H9 (cell line): ENCODE measurements around the gene ZFP62. TPM values are rescaled to one million over a fixed set of nuclear protein-coding genes. Genes with fewer than 3 reads are reported as not detected.
"Not testable (repeated sequence)": the region's sequence is repeated elsewhere in the genome, so short reads cannot be mapped to it uniquely, and the experiment has no call there.

ENCODE experiments used
- DNase-seq: peaks from one replicate; pipeline ENCODE4 v3.0.0-alpha.2; 2017
- H2AFZ ChIP-seq: one replicate; pipeline ENCODE4 v1.6.1; 2013; ENCODE audit warnings: mild to moderate bottlenecking, low read length, control low read depth, moderate library complexity
- H2AK5ac ChIP-seq: 2 replicates; pipeline ENCODE4 v1.6.1; 2013; ENCODE audit warnings: low read length, control low read depth, mixed read lengths; ENCODE audit not compliant: insufficient read length
- H2BK120ac ChIP-seq: one replicate; pipeline ENCODE4 v1.6.1; 2013; ENCODE audit warnings: low read depth, mild to moderate bottlenecking, low read length, control low read depth, inconsistent platforms; ENCODE audit not compliant: poor library complexity, severe bottlenecking
- H2BK12ac ChIP-seq: 2 replicates; pipeline ENCODE4 v1.6.1; 2013; ENCODE audit warnings: low read length, control low read depth, mixed read lengths, low read depth; ENCODE audit not compliant: insufficient read length
- H2BK15ac ChIP-seq: 2 replicates; pipeline ENCODE4 v1.6.1; 2013; ENCODE audit warnings: low read depth, low read length, control low read depth
- H2BK20ac ChIP-seq: one replicate; pipeline ENCODE4 v1.6.1; 2013; ENCODE audit warnings: low read depth, mild to moderate bottlenecking, low read length, control low read depth, inconsistent platforms; ENCODE audit not compliant: poor library complexity, severe bottlenecking
- H2BK5ac ChIP-seq: 2 replicates; pipeline ENCODE4 v1.6.1; 2013; ENCODE audit warnings: low read length, control low read depth, mixed read lengths; ENCODE audit not compliant: insufficient read length
- H3K14ac ChIP-seq: 2 replicates; pipeline ENCODE4 v1.6.1; 2013; ENCODE audit warnings: low read length, control low read depth; ENCODE audit not compliant: insufficient read depth
- H3K18ac ChIP-seq: 2 replicates; pipeline ENCODE4 v1.6.1; 2013; ENCODE audit warnings: low read depth, mild to moderate bottlenecking, mixed read lengths, low read length, control low read depth; ENCODE audit not compliant: insufficient read length
- H3K23ac ChIP-seq: 2 replicates; pipeline ENCODE4 v1.6.1; 2013; ENCODE audit warnings: low read length, control low read depth, mixed read lengths, low read depth; ENCODE audit not compliant: insufficient read length
- H3K23me2 ChIP-seq: 2 replicates; pipeline ENCODE4 v1.6.1; 2013; ENCODE audit warnings: low read depth, mild to moderate bottlenecking, mixed read lengths, low read length, control low read depth; ENCODE audit not compliant: insufficient read length, poor library complexity, severe bottlenecking
- H3K27ac ChIP-seq: 2 replicates; pipeline ENCODE4 v1.5.1; 2013; ENCODE audit warnings: low read length, control low read depth, mixed read lengths, low read depth; ENCODE audit not compliant: insufficient read length
- H3K27me3 ChIP-seq: 2 replicates; pipeline ENCODE4 v1.6.1; 2013; ENCODE audit warnings: low read length, control low read depth, inconsistent platforms; ENCODE audit not compliant: insufficient read depth
- H3K4ac ChIP-seq: 2 replicates; pipeline ENCODE4 v1.6.1; 2013; ENCODE audit warnings: low read depth, mild to moderate bottlenecking, control low read depth, inconsistent platforms, low read length, moderate library complexity
- H3K4me1 ChIP-seq: 2 replicates; pipeline ENCODE4 v1.6.1; 2013; ENCODE audit warnings: low read length, control low read depth, inconsistent platforms; ENCODE audit not compliant: insufficient read depth
- H3K4me2 ChIP-seq: 2 replicates; pipeline ENCODE4 v1.6.1; 2013; ENCODE audit warnings: low read length, control low read depth, mixed read lengths; ENCODE audit not compliant: insufficient read length, insufficient read depth
- H3K56ac ChIP-seq: 2 replicates; pipeline ENCODE4 v1.6.1; 2013; ENCODE audit warnings: low read depth, mild to moderate bottlenecking, mixed read lengths, low read length, control low read depth; ENCODE audit not compliant: insufficient read length
- H3K79me1 ChIP-seq: 2 replicates; pipeline ENCODE4 v1.6.1; 2013; ENCODE audit warnings: low read depth, mild to moderate bottlenecking, moderate library complexity, low read length, control low read depth, inconsistent platforms; ENCODE audit not compliant: insufficient read depth, poor library complexity, severe bottlenecking
- H3K79me2 ChIP-seq: 2 replicates; pipeline ENCODE4 v1.6.1; 2013; ENCODE audit warnings: low read length, control low read depth, inconsistent platforms; ENCODE audit not compliant: insufficient read depth
- H3K9ac ChIP-seq: 2 replicates; pipeline ENCODE4 v1.6.1; 2013; ENCODE audit warnings: low read length, control low read depth, mixed read lengths; ENCODE audit not compliant: insufficient read length; ENCODE audit errors: extremely low read depth
- H3K9me3 ChIP-seq: one replicate; pipeline ENCODE4 v1.6.1; 2013; ENCODE audit warnings: low read depth, low read length, inconsistent platforms; ENCODE audit not compliant: control insufficient read depth
- H3T11ph ChIP-seq: one replicate; pipeline ENCODE4 v1.6.1; 2013; ENCODE audit warnings: mild to moderate bottlenecking, low read length, control low read depth, inconsistent platforms
- H4K20me1 ChIP-seq: one replicate; pipeline ENCODE4 v1.6.1; 2013; ENCODE audit not compliant: control insufficient read depth, insufficient read length, insufficient read depth
- H4K5ac ChIP-seq: 2 replicates; pipeline ENCODE4 v1.6.1; 2013; ENCODE audit warnings: low read depth, mild to moderate bottlenecking, mixed read lengths, low read length, control low read depth; ENCODE audit not compliant: insufficient read length
- H4K8ac ChIP-seq: replicated peaks from 2 replicates; pipeline ENCODE4 v1.6.1; 2013; ENCODE audit warnings: low read length, control low read depth, mixed read lengths, low read depth; ENCODE audit not compliant: insufficient read length
- H4K91ac ChIP-seq: 2 replicates; pipeline ENCODE4 v1.6.1; 2013; ENCODE audit warnings: low read depth, mild to moderate bottlenecking, moderate library complexity, mixed read lengths, low read length, control low read depth; ENCODE audit not compliant: insufficient read length
- H3K27ac Mint-ChIP-seq, 3 experiments: 2 replicates in 2 of 3; 3 replicates in 1 of 3; pipeline ENCODE4 v1.8.0; 2020 to 2021; ENCODE audit warnings: mixed read lengths in 3 of 3, mild to moderate bottlenecking in 1 of 3, moderate library complexity in 1 of 3
- H3K27me3 Mint-ChIP-seq: 2 replicates; pipeline ENCODE4 v1.8.0; 2021; ENCODE audit warnings: low read depth, mild to moderate bottlenecking, moderate library complexity, mixed read lengths
- H3K36me3 Mint-ChIP-seq, 3 experiments: 2 replicates in 2 of 3; 3 replicates in 1 of 3; pipeline ENCODE4 v1.8.0; 2020 to 2021; ENCODE audit warnings: low read depth in 3 of 3, mixed read lengths in 3 of 3; ENCODE audit not compliant: insufficient read depth in 1 of 3
- H3K4me1 Mint-ChIP-seq, 2 experiments: 2 replicates each; pipeline ENCODE4 v1.8.0; 2020; ENCODE audit warnings: mixed read lengths in 2 of 2
- H3K4me3 Mint-ChIP-seq, 2 experiments: 2 replicates in 1 of 2; 3 replicates in 1 of 2; pipeline ENCODE4 v1.8.0; 2020 to 2021; ENCODE audit warnings: mild to moderate bottlenecking in 2 of 2, mixed read lengths in 2 of 2, moderate library complexity in 1 of 2
- H3K9me3 Mint-ChIP-seq, 2 experiments: 2 replicates in 1 of 2; 3 replicates in 1 of 2; pipeline ENCODE4 v1.8.0; 2020; ENCODE audit warnings: mild to moderate bottlenecking in 2 of 2, mixed read lengths in 2 of 2, moderate library complexity in 1 of 2
- WGBS: extraction: QIAGEN DNeasy Blood & Tissue Kit; methylation state at CpG from one replicate; pipeline ENCODE4 v1.1.7; 2013; ENCODE audit warnings: missing lambda C conversion rate, low lambda C conversion rate, mixed read lengths; ENCODE audit not compliant: insufficient read length; ENCODE audit errors: extremely low coverage; 5-methylcytosine and 5-hydroxymethylcytosine counted together
- total RNA-seq: library from RNA; stranded (reverse); gene quantifications from 2 replicates; pipeline ENCODE4 v1.2.1, GENCODE V29; 2021

The ZFP62 gene
- total RNA-seq, 1 experiment from 2014 or later: 16.2 TPM

DNA sequence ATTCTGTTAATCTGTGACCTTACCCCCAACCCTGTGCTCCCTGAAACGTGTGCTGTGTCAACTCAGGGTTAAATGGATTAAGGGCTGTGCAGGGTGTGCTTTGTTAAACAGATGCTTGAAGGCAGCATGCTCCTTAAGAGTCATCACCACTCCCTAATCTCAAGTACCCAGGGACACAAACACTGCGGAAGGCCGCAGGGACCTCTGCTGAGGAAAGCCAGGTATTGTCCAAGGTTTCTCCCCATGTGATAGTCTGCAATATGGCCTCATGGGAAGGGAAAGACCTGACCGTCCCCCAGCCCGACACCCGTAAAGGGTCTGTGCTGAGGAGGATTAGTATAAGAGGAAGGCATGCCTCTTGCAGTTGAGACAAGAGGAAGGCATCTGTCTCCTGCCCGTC, 33.7 kb downstream of the ZFP62 start:
- not testable (repeated sequence) for H3K18ac ChIP-seq, H3K56ac ChIP-seq, H2BK15ac ChIP-seq, H2BK20ac ChIP-seq, H2BK5ac ChIP-seq, H3K23ac ChIP-seq, H3K27ac ChIP-seq, H4K5ac ChIP-seq, H2BK120ac ChIP-seq, H3T11ph ChIP-seq, H4K20me1 ChIP-seq, H2BK12ac ChIP-seq, H3K27me3 ChIP-seq, H3K4me1 ChIP-seq, DNase-seq, H3K27ac Mint-ChIP-seq, H3K79me1 ChIP-seq, H2AFZ ChIP-seq, H3K9me3 ChIP-seq, H4K91ac ChIP-seq, H3K14ac ChIP-seq, H3K4ac ChIP-seq, H3K9ac ChIP-seq, H4K8ac ChIP-seq, H2AK5ac ChIP-seq, H3K4me3 Mint-ChIP-seq, H3K4me2 ChIP-seq, H3K79me2 ChIP-seq
- Mint-ChIP-seq H3K27me3 (peaks cover 83% of the 10 kb centered on the region), H3K4me1 (peaks cover 17 to 26% of the 10 kb centered on the region in 2 experiments), H3K36me3 (peaks cover 22 to 24% (median 22%) of the 10 kb centered on the region in 3 experiments), H3K9me3 (peaks cover 33 to 36% of the 10 kb centered on the region in 2 experiments)
- peaks cover 13% of the 10 kb centered on the region for H3K23me2 ChIP-seq
- WGBS: no CpG with 5 or more reads among the region's 7 CpGs
